HG03378 (cell line): ENCODE data around the gene OPCML.

ENCODE experiments used
- ATAC-seq: cut with Tn5 transposase; IDR thresholded peaks from one replicate; pipeline ENCODE4 v1.9.1; 2021; ENCODE audit warnings: mild to moderate bottlenecking, moderate library complexity; ENCODE audit not compliant: unreplicated experiment

OPCML gene

GRCh38 chr11:132831272-132831671 is 701.0 kb downstream of the OPCML start:
- ATAC-seq = no peak

GRCh38 chr11:132824642-132825041 is 707.7 kb downstream of the OPCML start:
- no peak for ATAC-seq

DNA sequence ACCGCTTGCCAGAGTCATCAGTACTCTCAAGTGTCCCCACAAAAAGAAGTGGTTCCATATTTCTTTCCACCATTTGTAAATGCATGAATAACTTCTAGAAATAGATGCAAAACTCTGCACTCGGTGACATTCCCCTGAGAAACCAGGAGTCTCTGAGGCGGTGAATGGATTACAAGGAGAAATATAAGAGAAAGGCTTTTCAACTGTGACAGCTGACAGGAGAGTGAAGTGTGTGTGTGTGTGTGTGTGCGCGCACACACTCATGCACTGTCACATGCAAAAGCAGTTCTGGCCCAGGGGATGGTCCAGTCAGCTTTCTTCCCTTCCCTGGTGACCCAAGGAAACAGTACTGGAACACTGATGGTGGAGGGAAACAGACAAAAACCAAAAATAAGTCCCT is 710.0 kb downstream of the OPCML start:
- no peak for ATAC-seq

DNA sequence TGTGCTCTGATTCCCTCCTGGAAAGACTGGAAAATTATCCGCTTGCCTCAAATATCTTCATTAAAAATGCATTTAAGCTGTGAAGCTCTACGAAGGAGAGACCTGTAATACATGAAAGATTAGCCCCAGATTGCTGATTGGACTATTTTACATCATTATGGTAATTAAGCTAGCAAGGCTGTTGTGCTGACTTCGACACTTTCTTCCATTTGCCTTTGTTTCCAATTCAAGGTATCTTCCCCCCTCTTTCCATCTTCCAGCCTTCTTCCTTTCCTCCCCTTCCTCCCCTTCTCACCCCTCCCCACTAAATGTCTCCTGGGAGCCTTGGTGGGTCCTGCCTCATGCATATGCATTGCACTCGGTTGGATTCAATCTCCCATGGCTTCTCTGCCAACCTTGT is 710.8 kb downstream of the OPCML start:
- ATAC-seq = no peak

- no peak for ATAC-seq
Measured at GRCh38 chr11:132821014-132821413, 711.3 kb downstream of the OPCML start.

DNA sequence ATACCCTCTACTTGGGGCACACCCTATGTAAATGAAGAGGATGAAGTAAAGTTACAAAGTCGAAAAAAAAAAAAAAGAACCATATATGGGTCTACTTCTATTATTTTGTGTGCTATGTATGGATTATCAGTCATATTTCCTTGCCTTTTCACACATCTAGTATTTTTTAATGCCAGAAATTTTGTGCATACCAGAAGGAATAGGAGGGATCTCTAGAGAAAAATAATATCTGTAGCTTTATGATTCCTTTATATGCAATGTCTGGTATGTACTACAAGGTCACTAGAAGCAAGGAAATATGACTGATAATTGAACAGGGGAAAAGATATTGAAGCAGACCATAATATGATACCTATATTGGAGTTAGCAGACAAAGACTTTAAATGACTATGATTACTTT is 713.4 kb downstream of the OPCML start:
- ATAC-seq = no peak

DNA sequence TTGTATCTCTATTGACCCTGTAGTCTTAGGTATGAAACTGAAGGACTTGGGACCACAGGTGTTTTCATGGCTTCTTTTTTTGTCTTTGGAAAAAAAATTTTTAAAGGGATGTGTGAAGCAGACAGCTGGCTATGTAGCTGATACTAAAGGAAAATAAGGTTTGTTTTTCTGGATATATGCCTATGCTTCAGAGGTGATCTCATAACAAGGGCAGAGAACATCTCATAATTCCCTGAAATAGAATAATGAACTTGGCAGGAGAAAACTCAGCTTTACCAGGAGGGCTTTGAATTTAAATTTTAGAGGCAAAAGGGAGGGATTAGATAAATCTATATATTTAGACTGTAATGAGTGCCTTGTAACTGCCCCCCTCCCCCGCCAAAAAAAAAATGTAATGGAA is 714.9 kb downstream of the OPCML start:
- no peak for ATAC-seq

DNA sequence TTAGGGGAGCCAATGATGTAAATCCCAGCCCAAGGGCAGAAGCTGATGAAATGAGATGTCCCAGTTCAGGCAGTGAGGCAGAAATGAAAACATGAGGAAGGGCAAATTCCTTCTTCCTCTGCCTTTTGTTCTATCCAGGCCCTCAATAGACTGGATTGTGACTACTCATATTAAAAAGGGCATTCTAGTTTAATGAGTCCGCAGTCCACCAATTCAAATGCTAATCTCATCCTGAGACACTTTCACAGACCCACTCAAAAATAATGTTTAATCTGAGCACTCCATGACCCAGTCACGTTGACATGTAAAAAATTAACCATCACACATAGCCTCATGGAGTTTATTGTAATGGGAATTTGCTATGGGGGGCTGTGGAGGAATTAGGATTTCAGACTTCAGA is 717.9 kb downstream of the OPCML start:
- ATAC-seq = no peak

DNA sequence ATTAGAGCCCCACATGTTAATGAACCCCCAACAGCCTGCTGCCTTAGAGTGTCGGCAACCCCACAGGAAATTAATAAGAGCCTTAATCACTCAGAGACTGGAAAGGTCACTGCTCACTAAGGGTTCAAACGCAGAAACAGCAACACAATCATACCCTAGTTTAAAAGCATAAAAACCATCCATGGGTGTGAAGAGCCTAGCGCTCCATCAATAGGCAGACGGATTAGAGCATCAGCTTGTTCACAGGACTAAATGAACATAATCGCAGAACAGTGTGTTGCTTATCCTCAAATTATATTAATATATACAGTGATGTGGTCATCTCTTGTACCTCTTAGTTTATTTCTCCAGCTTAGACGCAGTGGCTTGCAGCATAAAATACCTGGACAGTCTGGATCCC is 720.7 kb downstream of the OPCML start:
- ATAC-seq = no peak

GRCh38 chr11:132809070-132809469 is 723.2 kb downstream of the OPCML start:
- ATAC-seq = no peak

GRCh38 chr11:132804258-132804657 is 728.0 kb downstream of the OPCML start:
- no peak for ATAC-seq

DNA sequence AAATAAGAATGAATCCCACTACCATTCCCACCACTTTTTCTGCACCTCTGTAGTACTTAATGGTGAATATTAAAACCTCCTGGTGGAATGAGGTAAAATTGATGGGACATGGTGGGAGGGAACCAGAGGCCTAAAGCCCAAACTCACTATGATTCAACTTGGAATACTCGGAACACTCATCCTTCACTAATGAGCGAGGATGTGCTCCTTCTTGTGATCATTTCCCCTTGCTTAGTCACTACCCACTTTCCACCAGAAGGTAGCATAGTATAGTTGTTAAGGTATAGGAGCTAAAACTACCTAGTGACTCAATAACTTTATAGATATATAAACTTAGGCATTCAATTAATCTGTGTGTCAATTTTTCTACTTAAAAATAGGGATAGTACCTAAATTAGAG is 728.9 kb downstream of the OPCML start:
- ATAC-seq = no peak

DNA sequence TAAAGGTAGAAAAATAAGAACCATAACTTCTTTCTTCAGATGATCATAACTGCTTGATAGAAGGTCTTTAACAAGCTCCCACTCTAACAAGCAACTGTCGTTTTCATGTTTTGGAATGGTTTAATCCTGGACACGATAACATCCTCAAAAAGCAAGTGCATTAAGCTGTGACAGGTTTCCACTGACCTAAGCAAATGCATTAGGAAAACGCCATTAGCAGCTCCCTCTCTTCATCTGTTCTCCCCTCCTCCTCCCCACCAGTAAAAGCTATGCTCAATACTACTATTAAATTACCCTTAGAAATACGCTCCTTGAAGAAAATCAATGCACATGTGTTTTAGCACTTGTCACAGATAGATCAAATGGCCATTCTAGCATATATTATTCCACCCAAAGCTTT is 729.4 kb downstream of the OPCML start:
- no peak for ATAC-seq

DNA sequence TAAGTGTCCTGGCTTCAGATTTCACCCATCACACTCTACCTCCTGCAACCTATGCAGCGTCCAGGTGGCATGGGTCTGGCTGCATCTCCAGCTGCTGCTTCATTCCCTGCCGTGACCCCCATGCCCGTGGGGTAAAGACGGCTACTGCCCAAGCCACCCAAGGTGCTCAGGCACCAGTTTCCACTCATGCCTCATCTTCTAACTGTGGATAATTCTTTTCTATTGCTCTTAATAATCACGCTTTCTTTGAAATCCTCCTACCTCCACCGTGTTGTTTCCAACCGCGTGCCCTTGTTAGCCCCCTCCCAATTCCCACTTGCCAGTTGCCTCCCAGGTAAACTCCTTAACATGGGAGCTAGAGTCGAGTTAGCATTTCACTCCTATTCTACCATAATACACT is 738.5 kb downstream of the OPCML start:
- no peak for ATAC-seq

DNA sequence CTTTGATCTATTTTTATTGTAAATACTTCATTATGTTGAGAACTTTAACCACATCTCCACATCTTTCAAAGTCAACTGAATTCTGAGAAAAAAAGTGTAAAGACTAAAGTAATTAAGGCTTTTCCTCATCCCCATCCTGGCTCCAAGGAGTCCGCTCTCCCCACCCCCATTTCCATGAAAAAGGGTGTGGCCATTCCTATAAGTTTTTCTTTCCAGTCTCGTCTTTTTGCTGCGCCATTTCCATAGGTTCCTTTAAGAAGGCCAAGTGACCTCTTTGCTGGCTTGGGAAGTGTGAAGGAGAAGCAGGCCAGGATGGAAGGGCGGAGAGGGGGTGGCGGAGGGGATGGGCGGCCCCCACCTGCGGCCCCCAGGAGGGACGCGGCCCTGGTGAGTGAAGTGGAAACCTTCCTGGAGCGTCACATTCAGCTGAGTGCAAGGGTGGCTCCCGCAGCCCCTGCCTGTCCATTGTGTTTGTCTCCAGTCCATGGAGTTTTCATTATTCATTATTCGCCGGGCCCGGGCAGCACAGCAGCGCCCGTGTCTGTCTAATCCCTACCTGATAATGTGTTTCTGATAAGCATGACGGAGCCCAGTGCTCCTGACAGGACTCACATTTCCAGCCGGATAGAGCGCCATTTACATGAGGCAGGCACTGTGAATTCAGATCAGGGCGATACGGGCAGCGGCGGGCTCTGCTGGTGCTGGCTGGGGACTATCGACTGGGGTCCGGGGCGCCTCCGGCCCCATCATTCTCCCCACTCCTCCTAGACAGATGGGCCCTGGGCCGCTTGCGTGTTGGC is 739.8 kb downstream of the OPCML start:
- no peak for ATAC-seq

DNA sequence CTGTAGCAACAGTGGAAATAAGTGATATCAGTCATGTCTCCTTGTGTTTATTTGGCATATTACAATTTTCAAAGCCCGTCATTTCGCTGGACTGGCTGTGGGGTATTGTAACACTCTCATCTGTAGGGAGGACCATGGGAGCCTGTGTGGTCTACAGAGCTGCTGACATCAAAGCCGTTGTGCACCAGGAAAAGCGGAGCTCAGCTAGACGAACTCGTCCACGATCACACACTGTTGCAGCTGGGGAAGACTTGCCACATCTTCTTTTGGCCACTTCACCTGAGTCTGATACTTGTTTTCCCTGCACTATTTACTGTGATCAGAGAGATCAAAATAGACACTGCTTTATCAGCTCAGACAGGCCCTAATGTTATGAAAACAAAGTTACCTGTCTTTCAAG is 741.3 kb downstream of the OPCML start:
- ATAC-seq = no peak

DNA sequence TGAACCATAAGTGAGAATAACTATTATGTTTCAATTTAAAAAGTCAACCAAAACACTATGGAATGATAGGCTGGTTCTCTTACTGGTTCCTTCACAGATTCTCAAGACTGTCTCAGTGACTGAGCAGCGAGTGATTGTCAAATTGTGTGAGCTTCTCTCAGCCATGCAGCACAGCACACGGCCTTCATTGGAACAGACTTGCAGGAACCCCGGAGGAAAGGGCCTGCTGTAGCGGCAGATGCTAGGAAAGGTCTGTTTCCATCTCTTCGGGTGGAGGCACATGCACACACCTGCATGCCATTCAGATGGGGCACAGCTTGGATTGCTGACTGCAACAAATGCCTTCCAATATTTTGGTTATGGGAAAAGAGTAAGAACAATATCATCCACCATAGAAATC is 741.8 kb downstream of the OPCML start:
- no peak for ATAC-seq

GRCh38 chr11:132788816-132789325 is 743.4 kb downstream of the OPCML start:
- ATAC-seq = no peak

GRCh38 chr11:132785878-132786277 is 746.4 kb downstream of the OPCML start:
- no peak for ATAC-seq

- no peak for ATAC-seq
Measured at GRCh38 chr11:132784441-132784840, 747.9 kb downstream of the OPCML start.

- ATAC-seq = no peak
Measured at GRCh38 chr11:132782102-132782501, 750.2 kb downstream of the OPCML start.

DNA sequence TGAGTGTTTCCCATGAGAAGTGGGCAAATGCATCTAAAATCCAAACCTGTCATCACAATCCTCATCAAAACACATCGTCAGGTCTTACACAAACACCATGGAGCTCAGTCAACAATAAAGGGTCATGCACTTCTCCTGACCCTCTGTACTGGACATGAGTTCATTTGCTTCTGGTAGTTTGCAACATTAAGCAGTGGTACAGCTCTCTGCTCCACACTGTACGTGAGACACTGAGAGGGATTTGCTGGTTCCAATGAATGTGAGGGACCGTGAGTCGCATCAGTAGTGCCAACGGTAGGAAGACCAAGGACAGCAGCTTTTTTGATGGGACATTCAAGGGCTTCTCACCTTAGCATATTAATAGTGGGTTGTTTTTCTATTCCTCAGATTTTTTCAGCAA is 752.3 kb downstream of the OPCML start:
- no peak for ATAC-seq

- ATAC-seq = no peak
Measured at GRCh38 chr11:132779497-132779896, 752.8 kb downstream of the OPCML start.
